ENCODE results near the gene SDC4.

SDC4 gene

DNA sequence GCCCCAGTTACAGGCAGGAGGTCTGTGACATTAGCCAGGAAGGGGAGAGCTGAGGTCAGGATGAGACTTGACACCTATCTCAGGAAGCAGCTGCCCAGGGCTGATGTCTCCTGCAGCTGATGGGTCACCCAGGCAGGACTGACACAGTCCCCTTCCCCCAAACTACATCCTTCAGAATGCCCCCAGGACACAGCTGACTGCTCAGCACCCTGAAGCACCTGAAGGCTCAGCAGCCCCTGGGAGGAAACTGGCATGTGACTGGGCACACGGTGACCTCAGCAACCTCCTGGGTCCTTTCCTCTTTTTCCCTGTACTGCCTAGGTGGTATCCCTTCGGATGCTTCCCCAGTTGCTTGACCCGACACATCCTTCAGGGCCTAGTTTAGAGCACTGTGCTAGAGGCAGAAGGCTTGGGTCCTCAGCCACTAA is 1.9 kb downstream of the SDC4 start:
- peaks cover 38% of the 10 kb centered on the region for H3K4me1 ChIP-seq (ENCODE audit: insufficient read depth, low read length, poor library complexity, severe bottlenecking)
- H3K9me2 ChIP-seq (replicated peaks; ENCODE audit: low read depth, low read length): no peaks in the 10 kb centered on the region
- H3K4me3 ChIP-seq (ENCODE audit: low read length, poor library complexity, severe bottlenecking): peak overlapping the region; percentile 1
- H3K79me2 ChIP-seq (ENCODE audit: insufficient read depth, low read length): no peaks in the 10 kb centered on the region
- H3F3A ChIP-seq (ENCODE audit: low read depth): no peaks in the 10 kb centered on the region
- H3K9me3 ChIP-seq (ENCODE audit: insufficient read depth, low read depth, low read length): no peaks in the 10 kb centered on the region
- H3K36me3 ChIP-seq (ENCODE audit: insufficient read depth, low read length): no peaks in the 10 kb centered on the region
- TF ChIP-seq EZH2phosphoT487 (IDR thresholded peaks at IDR 0.05; ENCODE audit: borderline replicate concordance): no peak
- TF ChIP-seq, protein P1, sequence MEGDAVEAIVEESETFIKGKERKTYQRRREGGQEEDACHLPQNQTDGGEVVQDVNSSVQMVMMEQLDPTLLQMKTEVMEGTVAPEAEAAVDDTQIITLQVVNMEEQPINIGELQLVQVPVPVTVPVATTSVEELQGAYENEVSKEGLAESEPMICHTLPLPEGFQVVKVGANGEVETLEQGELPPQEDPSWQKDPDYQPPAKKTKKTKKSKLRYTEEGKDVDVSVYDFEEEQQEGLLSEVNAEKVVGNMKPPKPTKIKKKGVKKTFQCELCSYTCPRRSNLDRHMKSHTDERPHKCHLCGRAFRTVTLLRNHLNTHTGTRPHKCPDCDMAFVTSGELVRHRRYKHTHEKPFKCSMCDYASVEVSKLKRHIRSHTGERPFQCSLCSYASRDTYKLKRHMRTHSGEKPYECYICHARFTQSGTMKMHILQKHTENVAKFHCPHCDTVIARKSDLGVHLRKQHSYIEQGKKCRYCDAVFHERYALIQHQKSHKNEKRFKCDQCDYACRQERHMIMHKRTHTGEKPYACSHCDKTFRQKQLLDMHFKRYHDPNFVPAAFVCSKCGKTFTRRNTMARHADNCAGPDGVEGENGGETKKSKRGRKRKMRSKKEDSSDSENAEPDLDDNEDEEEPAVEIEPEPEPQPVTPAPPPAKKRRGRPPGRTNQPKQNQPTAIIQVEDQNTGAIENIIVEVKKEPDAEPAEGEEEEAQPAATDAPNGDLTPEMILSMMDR (conservative IDR thresholded peaks at IDR 0.05; ENCODE audit: low read length): no peak
- peak overlapping the region; percentile 57 for H3K4me2 ChIP-seq (ENCODE audit: low read depth, low read length, poor library complexity, severe bottlenecking)
- no peaks in the 10 kb centered on the region for H3K27me3 ChIP-seq (ENCODE audit: insufficient read depth, low read length, poor library complexity, severe bottlenecking)
- H3K9ac ChIP-seq (ENCODE audit: low read depth, low read length, poor library complexity, severe bottlenecking): peak overlapping the region; percentile 12
- H4K20me1 ChIP-seq (ENCODE audit: insufficient read depth, low read length, poor library complexity, severe bottlenecking): no peaks in the 10 kb centered on the region
- H2AFZ ChIP-seq (ENCODE audit: low read length): no peak overlapping the region

DNA sequence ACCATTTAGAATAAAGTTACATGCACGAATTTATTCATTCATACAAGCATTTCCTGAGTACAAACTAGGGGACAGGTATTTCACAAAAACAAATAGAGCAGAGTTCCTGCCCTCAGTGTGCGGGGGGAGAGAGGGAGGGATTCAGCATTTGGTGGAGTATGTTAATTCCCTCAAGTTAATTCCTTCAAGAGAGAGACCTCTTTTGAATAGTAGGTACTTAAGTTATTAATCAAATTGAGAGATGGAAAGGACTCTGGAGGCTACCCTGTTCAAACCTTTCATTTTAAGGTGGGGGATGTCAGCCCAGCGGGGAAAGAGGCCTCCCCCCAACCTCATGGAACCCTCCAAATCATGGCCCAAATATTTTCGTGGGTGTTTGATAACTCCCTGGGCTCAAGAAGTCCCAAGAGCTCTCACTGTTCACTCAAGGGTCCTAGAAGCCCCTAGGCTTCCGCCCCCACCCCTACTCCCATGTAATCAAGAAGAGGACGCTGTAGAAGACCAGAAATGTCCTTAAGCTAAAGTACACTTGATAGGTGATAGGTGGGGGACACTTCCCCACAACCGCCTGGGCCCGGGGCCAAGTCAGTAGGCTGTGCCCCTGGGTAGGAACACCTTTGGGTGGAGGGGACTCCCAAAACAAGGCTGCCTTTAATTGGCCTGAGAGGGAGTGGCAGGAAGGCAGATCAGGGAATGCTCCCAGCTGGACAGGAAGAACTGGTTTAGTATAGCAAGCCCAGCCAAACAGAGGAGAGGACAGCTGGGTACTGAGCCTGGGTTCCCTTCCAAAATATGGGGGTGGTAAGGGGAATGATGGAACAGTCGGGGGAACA is 2.9 kb downstream of the SDC4 start:
- Histone ChIP-seq H3K4me1 (ENCODE audit: insufficient read depth, low read length, poor library complexity, severe bottlenecking) (peaks cover 38% of the 10 kb centered on the region), H3K9me2 (replicated peaks; ENCODE audit: low read depth, low read length) (no peaks in the 10 kb centered on the region), H3K79me2 (ENCODE audit: insufficient read depth, low read length) (no peaks in the 10 kb centered on the region), H3K4me3 (ENCODE audit: low read length, poor library complexity, severe bottlenecking) (no peak overlapping the region), H4K20me1 (ENCODE audit: insufficient read depth, low read length, poor library complexity, severe bottlenecking) (no peaks in the 10 kb centered on the region), H3K4me2 (ENCODE audit: low read depth, low read length, poor library complexity, severe bottlenecking) (peak overlapping the region; percentile 57), H3K9me3 (ENCODE audit: insufficient read depth, low read depth, low read length) (no peaks in the 10 kb centered on the region), H3K27me3 (ENCODE audit: insufficient read depth, low read length, poor library complexity, severe bottlenecking) (no peaks in the 10 kb centered on the region), H3F3A (ENCODE audit: low read depth) (no peaks in the 10 kb centered on the region), H3K9ac (ENCODE audit: low read depth, low read length, poor library complexity, severe bottlenecking) (peak overlapping the region; percentile 12), H3K36me3 (ENCODE audit: insufficient read depth, low read length) (no peaks in the 10 kb centered on the region), H2AFZ (ENCODE audit: low read length) (peak overlapping the region; percentile 22; the same call in 1 of the 2 replicates)
- TF ChIP-seq EZH2phosphoT487 (IDR thresholded peaks at IDR 0.05; ENCODE audit: borderline replicate concordance): no peak
- TF ChIP-seq, protein P1 (conservative IDR thresholded peaks at IDR 0.05; ENCODE audit: low read length): no peak

DNA sequence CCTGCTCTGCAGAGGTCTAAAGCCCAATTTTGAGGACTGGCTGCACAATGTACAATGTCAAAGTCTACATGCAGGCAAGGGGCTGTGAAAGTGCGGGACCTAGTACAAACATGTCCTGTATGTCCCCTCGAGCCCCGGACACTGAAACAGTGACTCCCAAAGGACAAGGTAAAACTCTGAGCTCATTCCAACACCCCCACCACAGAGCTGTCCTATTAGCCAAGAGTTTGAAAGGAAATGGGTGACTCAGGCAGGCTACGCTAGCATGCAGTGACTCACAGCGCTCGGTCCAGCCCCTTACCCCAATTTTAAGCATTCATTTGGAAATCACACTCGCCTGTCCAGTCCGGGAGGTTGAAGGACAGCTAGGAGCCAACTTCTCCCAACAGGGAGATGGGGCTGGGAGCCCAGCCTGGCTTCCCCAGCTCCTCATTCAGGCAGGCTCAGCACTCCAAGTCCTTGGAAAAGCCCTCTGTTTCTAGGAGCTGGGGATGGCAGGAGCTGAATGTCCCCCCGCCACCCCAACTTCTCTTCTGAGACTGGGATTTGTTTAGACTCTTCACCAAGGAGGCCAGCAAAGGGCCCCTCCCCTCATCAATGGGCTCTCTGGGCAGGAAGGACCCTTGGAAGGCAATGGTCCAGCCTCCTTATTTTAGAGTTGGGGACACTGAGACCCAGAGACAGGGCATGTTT is 3.9 kb downstream of the SDC4 start:
- Histone ChIP-seq H3K4me2 (ENCODE audit: low read depth, low read length, poor library complexity, severe bottlenecking) (no peak overlapping the region), H3K9ac (ENCODE audit: low read depth, low read length, poor library complexity, severe bottlenecking) (no peak overlapping the region), H3K9me3 (ENCODE audit: insufficient read depth, low read depth, low read length) (no peaks in the 10 kb centered on the region), H3K4me3 (ENCODE audit: low read length, poor library complexity, severe bottlenecking) (no peak overlapping the region), H4K20me1 (ENCODE audit: insufficient read depth, low read length, poor library complexity, severe bottlenecking) (no peaks in the 10 kb centered on the region), H3K36me3 (ENCODE audit: insufficient read depth, low read length) (no peaks in the 10 kb centered on the region), H3F3A (ENCODE audit: low read depth) (no peaks in the 10 kb centered on the region), H3K4me1 (ENCODE audit: insufficient read depth, low read length, poor library complexity, severe bottlenecking) (peaks cover 38% of the 10 kb centered on the region), H3K9me2 (replicated peaks; ENCODE audit: low read depth, low read length) (no peaks in the 10 kb centered on the region), H3K27me3 (ENCODE audit: insufficient read depth, low read length, poor library complexity, severe bottlenecking) (no peaks in the 10 kb centered on the region), H2AFZ (ENCODE audit: low read length) (no peak overlapping the region), H3K79me2 (ENCODE audit: insufficient read depth, low read length) (no peaks in the 10 kb centered on the region)
- TF ChIP-seq, protein P1 (conservative IDR thresholded peaks at IDR 0.05; ENCODE audit: low read length): no peak
- TF ChIP-seq EZH2phosphoT487 (IDR thresholded peaks at IDR 0.05; ENCODE audit: borderline replicate concordance): no peak

All from Loucy (cell line).